Choroid plexus epithelial cell (primary cell): ENCODE results near the gene TRIM10.

Source experiments
- DNase-seq: peaks from one replicate; pipeline ENCODE4 v3.0.0-alpha.2; 2010; ENCODE audit warnings: low read depth
- H3K4me3 ChIP-seq: 2 replicates; pipeline ENCODE4 v1.5.1; 2011; ENCODE audit warnings: low read depth, mild to moderate bottlenecking, control low read depth, low read length, moderate library complexity
- TF ChIP-seq, protein P1 (sequence below): conservative IDR thresholded peaks from 2 replicates; pipeline ENCODE4 v1.5.1; 2011; ENCODE audit warnings: low read depth, mild to moderate bottlenecking, control low read depth, inconsistent platforms, low read length, moderate library complexity

The TRIM10 gene, protein sequence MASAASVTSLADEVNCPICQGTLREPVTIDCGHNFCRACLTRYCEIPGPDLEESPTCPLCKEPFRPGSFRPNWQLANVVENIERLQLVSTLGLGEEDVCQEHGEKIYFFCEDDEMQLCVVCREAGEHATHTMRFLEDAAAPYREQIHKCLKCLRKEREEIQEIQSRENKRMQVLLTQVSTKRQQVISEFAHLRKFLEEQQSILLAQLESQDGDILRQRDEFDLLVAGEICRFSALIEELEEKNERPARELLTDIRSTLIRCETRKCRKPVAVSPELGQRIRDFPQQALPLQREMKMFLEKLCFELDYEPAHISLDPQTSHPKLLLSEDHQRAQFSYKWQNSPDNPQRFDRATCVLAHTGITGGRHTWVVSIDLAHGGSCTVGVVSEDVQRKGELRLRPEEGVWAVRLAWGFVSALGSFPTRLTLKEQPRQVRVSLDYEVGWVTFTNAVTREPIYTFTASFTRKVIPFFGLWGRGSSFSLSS

DNA sequence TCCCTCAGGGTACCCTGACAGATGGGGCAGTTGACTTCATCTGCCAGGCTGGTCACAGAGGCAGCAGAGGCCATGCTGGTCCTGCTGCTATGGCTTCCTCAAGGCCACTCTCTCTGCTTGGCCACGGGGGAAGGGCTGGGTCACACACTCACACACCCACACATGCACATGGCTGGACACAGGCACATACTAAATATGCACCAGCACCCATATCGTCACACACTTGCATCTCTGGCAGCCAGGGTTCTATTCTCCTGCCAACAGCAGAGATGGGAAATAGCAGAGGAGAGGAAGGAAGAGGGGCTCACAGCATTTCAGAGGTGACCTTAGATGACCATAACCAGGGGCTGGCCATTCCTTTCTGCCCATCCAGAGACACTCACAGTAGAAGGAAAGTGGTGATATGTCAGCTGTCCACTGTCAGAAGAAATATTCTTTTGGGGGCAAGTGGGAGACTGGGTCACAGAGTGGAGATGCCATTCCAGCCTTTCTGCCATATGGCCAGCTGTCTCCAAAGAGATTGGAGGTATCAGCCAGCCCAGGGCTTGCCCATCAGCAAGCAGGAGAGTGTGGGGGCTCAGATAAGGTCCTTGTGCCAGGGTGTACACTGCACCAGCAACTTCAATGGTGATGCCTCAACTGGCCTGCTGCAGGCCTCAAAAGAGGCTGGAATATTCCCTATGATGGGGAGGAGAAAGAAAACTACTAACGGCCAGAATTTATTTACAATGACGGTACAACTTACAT lies at the start of gene TRIM10:
Gene TRIM10, minus strand, starts transcription at position 427 of the 747 bp plus-strand sequence. Its CDS starts 353 bp downstream, at position 74.
- no peak within 1 kb of the TSS for H3K4me3 ChIP-seq
- TF ChIP-seq, protein P1, sequence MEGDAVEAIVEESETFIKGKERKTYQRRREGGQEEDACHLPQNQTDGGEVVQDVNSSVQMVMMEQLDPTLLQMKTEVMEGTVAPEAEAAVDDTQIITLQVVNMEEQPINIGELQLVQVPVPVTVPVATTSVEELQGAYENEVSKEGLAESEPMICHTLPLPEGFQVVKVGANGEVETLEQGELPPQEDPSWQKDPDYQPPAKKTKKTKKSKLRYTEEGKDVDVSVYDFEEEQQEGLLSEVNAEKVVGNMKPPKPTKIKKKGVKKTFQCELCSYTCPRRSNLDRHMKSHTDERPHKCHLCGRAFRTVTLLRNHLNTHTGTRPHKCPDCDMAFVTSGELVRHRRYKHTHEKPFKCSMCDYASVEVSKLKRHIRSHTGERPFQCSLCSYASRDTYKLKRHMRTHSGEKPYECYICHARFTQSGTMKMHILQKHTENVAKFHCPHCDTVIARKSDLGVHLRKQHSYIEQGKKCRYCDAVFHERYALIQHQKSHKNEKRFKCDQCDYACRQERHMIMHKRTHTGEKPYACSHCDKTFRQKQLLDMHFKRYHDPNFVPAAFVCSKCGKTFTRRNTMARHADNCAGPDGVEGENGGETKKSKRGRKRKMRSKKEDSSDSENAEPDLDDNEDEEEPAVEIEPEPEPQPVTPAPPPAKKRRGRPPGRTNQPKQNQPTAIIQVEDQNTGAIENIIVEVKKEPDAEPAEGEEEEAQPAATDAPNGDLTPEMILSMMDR, result no peak
- no peak for DNase-seq

DNA sequence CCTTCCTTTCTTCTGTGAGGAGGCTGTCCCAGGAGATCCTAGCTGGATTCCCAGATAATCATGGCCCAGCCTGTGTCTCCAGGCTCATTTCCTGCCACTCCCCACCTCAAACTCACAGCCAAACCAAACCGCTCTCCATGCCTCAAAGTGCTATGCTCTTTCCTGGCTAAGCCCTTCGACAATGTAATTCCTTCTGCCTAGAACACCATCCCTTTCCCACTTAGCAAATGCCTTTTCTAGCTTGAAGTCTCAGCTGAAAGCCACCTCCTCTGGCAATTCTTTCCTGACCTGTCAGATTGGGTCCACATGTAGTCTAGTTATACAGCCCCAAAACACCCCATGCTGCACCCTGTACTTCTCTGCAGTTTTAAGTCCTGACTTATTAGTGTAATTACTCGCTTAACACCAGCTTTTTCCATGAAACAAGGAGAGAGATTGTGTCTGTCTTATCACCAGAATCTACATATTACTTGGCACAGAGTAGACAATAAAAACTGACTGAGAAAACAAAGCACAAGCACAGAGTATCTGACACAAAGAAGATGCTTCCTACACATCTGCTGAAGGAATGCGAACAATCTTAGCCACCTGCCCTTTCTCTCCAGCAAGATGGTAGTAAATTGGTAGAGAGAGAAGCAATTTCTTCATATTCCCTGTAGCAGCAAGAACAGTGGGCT lies 46.7 kb upstream of the TRIM10 start:
- DNase-seq, result peak; percentile 35
- no peak overlapping the region for H3K4me3 ChIP-seq
- TF ChIP-seq, protein P1, result no peak

DNA sequence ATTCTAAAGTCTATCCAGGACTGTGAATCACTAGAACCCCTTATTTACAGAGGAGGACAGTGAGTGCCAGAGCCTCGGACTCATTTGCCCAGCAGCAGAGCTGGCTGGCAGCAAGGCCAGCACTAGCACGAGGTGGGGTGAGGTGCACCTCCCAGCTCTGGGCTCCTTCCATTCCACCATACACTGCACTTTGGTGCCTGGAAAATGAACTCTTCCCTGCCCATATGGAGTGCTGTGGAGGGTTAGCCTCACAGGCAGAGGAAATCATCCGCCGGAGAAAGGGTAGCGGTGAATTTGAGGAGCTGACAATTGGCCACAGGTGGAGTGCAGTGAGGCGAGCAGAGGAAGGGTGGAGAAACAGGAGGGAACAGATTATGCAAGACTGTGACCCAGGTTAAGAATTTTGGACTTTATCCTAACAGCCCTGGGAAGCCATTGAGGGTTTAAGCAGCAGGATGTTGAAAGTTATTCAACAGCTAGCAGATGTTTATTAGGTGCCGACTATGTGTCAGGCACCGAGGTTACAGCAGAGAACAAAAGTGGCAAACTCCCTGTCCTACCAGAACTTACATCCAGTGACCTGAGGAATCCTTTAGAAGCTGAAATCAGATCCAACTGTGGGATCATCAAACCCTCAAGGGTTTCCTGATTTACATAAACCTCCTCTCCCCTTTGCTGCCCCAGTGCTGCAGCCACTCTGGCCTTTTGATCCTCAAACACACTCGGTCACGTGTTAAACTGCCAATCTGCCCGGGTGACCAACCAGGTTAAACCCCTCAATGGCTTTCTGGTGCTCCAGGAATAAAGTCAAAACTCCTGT lies 46.0 kb upstream of the TRIM10 start:
- DNase-seq, result peak; percentile 76
- H3K4me3 ChIP-seq, result no peak overlapping the region
- TF ChIP-seq, protein P1, result no peak

DNA sequence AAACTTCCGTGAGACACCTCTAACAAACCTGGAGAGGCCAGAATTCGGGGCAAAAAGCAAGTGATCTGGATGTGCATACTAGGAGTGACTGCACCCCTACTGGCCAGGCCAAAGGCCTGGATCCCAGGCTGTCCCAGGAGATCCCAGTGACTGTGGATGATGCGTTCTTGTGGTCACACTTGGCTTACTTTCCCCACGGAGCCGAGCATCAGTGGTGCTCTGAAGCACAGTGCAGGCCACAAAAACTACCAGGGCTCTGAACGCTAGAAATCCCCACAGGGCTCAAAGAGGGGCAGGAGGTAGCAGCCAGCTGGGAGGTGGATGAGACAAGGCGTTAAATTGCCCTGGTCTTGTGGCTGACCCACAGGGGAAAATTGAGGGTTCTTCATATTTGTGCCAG lies 45.1 kb upstream of the TRIM10 start:
- TF ChIP-seq, protein P1, result no peak
- H3K4me3 ChIP-seq, result no peak overlapping the region
- DNase-seq, result peak; percentile 27

DNA sequence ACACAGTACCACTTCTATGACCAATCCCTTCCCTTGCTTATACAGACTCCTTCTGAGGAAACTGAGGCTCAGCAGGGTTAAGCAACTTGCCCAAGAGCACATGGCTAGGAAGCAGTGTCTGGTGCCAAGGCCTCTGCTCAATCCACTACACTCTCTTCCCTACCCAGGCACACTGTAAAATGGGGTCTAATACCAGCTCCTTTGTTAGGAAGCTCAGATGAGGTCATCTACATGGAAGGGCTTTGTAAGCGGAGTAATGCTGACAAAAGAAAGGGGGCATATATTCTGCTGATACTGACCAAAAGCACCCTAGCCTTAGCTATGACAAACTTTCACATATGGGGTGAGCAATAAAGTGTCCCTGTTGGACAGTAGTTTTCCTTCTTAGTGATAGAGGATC lies 43.1 kb upstream of the TRIM10 start:
- no peak for DNase-seq
- TF ChIP-seq, protein P1, result no peak
- no peak overlapping the region for H3K4me3 ChIP-seq

DNA sequence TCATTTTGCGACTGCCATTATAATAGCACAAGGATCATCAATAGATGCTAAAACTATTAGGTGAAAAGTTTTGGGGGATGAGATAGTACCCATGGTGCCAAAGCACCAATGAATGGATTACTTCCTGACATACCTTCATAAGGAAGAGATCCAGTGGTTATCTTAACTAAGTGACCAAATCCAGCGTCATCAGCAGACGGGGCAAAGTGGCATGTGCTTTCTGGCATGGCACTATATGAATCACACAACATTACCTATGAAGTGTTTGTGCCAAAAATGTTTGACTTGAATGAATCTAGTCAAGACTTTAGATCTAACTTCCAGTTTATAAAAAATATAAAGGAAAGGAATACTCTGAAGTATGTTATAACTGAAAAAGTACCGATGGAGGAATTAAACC lies 41.4 kb upstream of the TRIM10 start:
- no peak overlapping the region for H3K4me3 ChIP-seq
- no peak for DNase-seq
- TF ChIP-seq, protein P1, result no peak
